C1 segment of cervical spinal cord (tissue), 14 donors: Measurements from ENCODE around the gene AXIN1.
"Not testable (repeated sequence)": the region's sequence is repeated elsewhere in the genome, so short reads cannot be mapped to it uniquely, and the experiment has no call there.

Source experiments
- DNase-seq, 14 donors: peaks; one replicate each; lab custom pipeline; 2025; lab: John Stamatoyannopoulos, UW

Gene AXIN1

DNA sequence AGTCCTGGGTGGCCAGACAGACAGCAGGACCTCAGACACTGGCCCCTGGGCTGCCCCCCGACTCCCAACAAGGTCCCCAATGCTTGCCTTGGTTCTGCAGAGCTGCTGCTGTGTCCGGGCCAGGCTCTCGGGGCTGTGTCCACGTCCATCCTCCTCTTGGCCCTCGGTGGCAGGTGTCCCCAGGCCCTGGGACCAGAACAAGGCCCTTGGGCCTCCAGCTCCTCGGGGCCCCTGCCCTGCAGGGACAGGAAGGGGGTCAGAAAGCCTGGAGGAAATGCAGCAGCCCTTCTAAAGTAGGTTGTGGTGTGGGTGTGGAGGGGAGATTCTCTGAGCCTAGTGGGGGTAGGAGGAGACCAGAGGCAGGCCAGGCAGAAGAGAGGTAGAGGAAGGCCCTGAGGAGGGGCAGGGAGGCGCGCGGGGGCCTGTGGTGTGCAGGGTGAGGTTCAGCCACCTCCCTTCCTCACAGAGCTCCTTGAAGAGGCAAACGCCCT lies 2.5 kb upstream of the AXIN1 start:
- no peak for DNase-seq

DNA sequence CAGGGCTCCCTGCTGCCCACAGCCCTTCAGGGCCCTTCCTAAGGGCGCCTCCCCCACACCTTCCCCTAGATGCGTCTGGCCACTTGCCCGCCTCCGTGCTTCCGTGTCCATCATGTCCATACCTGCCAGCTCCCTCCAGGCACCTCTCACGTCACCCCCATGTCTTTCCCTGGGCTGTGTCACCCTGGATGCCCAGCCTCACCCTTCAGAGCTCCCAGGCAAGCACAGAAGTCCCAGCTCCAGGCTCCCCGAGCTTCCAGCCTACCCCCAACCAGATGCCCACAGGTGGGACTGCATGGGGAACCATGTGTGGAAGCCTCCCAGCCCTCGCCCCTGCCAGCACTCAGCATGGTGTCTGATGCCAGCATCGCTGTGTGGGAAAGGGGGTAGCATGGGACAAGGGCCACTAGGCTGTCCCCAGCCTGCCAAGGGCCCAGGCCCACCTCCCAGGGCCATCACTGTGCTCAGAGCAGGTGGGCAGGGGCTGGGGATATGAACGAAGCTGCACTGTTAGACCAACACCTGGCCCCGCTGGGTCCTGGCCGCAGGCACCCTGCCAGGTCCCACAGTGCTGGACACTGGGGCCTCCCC lies 1.9 kb upstream of the AXIN1 start:
- DNase-seq: no peak

DNA sequence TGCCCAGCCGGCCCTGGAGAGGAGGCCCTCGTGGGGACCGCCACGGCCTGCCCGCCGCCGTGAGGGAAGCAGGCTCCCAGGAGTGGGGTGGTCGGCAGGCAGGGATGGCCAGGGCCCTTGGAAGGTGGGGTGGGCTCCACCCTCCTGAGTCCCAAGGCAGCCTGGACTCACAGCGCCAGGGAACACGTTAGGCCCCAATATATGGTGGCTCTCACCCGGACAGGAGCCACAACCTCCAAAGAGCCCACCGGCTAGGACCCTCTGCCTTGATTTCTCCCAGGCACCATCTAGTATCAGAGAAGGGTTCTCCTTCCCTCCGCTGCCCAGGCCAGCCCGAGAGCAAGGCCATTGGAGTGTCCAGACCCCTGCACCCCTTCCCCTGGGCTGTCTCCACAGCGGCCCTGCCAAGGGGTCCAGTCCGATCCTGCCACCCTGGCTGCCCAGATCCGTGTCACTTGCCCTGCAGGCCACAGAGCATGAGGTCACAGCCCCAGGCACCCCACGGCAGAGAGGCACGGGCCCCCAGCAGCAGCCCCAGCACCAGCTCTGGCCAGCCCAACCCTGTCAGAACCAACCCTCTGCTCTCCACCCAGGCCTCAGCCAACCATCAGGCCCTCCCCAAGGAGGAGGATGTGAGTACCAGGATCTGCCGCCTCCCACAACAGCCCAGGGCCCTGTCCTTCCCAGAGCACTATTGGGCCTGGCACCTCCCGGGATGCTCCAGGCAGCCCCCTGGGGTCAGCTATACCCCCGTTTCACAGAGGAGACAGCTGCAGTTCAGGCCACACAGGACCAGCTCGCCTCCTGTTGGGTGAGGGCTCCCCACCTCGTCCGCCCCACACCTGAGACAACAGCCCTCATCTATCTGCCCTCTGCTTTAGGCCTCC lies 1.1 kb upstream of the AXIN1 start:
- DNase-seq: peak in 1 of 14 donors; percentile 51

DNA sequence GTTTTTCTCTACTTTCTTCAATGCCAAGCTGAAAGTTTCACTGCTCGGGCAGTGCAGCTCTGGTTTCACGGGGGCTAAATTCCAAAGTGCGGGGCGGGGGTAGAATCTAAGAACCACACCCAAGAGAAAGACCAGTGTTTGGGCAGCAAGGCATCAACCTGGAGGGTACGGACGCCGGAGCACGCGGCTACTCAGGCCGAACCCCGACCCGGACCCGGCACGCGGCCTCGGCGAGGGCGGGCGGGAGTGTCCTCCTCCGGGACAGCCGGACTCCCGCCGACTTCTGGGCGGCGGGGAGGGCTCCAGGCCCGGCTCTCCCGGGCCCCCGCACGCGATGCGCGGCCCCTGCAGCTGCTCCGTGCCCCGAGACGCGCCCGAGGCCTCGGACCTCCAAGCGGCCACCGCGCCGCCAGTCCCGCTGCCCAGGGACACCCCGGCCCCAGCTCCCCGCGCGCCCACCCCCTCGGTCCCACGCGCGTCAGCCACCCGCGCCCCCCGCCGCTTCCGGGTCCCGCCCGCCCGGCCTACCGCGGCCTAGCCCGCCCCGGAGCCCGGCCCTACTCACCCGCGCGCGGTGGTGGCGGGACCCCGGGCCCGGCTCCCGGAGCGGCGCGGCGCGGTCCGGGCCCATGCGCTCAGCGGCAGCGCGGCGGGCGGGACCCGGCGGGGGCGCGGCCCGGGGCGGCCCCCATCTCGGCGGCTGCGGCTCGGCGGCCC lies 561 bp downstream of the AXIN1 start:
- DNase-seq: peak in 2 of 14 donors; percentile 38 to 62

DNA sequence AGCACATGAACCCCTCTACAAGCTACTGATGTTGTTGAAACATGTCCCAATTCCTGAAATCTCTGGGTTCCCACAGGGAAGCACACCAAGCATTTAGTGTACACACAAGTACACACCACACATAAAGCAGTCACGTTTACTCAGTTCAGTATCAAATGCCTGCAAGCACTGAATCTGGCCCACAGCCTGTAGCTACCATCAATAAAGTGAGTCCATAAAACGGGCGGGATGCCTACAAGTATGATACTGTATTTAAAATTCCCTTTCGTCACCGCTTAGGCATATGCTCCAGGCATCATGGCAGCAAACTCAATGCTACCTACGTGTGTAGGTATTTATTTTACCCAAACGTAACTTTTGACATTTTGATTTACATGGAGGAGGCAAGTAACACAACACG lies 2.3 kb downstream of the AXIN1 start:
- no peak for DNase-seq

DNA sequence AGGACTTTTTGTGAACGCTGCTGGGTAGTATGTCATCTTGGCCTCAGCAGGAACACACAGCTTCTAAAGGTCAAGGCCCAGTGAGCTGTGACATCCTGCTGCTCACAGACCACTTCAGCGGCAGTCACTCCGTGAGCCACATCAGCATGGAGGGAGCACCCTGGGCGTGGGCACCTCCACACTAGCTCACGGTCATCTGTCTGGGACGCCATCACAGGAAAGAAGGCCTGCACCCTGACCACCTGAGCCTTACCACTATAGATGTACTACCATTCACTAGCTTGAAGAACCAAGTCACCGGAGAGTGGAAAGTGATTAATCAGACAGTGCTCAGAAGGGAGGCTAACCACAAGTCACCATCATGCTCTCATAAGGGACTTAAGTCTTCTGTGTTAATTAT lies 3.3 kb downstream of the AXIN1 start:
- DNase-seq: no peak

DNA sequence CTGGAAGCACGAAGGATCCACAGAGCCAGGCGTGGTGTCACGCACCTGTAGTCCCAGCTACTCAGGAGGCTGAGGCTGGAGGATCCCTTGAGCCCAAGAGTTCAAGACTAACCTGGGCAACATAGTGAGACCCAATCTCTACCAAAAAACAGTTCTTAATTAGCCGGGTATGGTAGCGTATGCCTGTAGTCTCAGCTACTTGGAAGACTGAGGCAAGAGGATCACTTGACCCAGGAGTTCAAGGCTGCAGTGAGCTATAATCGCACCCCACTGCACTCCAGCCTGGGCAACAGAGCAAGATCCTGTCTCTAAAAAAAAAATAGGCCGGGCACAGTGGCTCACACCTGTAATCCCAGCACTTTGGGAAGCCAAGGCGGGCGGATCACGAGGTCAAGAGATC lies 4.0 kb downstream of the AXIN1 start:
- not testable (repeated sequence) for DNase-seq

DNA sequence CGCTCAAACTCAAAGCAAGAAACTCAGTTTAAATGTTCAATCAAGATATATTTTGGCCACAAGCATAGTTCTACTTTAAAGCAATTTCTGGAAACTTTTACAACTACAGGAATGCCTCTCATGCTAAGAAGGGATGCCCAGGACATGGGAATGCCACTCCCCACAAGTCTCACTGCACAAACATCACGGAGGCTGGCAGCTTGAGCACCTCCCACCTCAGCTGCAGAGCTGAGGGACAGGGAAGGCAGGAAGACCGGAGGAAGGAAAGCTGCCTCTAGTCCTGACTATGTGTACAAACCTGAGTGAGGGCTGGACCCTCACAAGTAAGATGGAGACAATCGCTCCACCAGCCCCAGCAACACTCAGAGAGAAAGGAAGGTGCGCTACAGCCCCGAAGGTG lies 5.3 kb downstream of the AXIN1 start:
- DNase-seq: no peak

DNA sequence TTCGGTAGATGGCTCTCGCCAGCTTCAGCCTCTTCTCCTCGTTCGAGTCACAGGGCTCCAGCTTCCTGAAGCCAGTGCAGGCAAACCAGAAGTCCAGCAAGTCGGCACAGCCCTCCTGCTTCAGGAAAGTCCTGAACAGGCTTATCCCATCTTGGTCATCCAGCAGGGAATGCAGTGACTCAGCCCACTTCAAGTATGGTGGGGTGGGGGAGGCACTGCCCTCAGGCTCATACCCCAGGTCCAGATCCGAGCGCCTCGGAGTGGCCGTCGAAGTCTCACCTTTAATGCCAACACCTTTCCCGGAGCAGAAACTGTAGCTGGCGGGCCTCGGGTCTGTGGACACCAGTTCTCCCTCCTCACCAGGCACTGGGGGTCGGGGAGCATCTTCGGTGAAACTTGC lies 5.9 kb downstream of the AXIN1 start:
- no peak for DNase-seq

DNA sequence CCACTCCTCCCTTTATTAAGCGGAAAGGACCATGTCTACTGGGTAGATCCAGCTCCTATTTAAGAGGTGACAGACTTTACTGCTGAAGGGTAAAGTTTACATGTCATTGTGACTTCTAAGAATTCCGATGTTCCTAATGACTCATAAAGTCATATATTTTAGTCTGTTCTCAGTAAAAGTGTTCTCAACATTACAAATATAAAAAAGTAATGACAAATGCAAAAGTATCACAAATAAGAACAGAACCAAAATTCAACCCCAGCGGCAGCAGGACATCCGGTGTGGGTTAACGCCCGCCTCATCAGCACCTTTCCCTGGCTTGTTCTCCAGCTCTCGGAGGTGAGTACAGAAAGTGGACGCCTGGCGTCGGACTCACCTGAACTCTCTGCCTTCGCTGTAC lies 6.8 kb downstream of the AXIN1 start:
- no peak for DNase-seq

DNA sequence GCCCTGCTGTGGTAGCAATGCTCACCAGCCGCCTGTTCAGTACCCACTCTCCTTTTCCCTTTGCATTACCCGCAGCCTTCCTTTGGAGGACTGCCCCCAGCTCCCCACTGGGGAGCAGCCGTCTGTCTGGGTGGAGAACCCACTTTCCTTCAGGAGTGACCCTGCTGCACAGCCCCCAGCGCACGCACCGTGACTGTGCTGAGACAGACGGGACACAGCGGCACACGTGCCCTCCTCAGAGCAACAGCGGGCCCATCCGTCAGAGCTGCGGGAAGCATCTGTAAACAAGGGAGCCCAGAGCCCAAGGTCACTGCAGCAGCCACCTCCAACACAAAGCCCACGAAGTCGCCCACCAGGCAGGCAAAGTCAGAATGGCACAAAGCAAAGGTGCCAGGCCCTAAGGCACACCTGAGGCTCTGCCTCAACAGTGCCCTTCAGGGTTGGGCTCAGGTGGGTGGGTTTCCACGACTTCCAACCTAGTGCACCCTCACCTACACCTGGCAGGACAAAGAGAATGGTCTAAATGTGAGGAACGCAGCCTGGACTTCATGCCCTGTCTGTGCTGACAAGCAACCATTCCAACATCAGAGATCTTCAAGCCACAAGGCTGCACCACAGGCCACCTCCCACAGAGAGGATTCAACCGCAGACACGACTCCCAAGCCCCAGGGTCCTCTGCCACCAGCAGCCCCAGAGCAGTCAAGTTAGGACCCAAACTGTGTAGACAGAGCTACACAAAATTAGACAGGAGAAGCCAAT lies 9.9 kb downstream of the AXIN1 start:
- no peak for DNase-seq

DNA sequence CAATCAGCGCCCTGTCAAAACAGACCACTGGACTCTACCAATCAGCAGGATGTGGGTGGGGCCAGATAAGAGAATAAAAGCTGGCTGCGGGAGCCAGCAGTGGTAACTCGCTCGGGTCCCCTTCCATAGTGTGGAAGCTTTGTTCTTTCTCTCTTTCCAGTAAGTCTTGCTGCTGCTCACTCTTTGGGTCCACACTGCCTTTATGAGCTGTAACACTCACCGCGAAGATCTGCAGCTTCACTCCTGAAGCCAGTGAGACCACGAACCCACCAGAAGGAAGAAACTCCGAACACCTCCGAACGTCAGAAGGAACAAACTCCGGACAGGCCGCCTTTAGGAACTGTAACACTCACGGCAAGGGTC lies 10.6 kb downstream of the AXIN1 start:
- DNase-seq: not testable (repeated sequence)

DNA sequence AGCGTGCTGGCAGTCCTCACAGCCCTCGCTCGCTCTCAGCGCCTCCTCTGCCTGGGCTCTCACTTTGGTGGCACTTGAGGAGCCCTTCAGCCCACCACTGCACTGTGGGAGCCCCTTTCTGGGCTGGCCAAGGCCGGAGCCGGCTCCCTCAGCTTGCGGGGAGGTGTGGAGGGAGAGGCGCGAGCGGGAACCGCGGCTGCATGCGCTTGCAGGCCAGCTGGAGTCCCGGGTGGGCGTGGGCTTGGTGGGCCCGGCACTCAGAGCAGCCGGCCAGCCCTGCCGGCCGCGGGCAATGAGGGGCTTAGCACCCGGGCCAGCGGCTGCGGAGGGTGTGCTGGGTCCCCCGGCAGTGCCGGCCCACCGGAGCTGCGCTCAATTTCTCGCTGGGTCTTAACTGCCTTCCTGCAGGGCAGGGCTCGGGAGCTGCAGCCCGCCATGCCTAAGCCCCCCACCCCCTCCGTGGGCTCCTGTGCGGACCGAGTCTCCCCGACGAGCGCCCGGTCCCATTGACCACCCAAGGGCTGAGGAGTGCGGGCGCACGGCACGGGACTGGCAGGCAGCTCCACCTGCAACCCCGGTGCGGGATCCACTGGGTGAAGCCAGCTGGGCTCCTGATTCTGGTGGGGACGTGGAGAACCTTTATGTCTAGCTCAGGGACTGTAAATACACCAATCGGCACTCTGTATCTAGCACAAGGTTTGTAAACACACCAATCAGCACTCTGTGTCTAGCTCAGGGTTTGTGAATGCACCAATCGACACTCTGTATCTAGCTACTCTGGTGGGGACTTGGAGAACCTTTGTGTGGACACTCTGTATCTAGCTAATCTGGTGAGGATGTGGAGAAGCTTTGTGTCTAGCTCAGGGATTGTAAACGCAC lies 11.2 kb downstream of the AXIN1 start:
- DNase-seq: not testable (repeated sequence)

DNA sequence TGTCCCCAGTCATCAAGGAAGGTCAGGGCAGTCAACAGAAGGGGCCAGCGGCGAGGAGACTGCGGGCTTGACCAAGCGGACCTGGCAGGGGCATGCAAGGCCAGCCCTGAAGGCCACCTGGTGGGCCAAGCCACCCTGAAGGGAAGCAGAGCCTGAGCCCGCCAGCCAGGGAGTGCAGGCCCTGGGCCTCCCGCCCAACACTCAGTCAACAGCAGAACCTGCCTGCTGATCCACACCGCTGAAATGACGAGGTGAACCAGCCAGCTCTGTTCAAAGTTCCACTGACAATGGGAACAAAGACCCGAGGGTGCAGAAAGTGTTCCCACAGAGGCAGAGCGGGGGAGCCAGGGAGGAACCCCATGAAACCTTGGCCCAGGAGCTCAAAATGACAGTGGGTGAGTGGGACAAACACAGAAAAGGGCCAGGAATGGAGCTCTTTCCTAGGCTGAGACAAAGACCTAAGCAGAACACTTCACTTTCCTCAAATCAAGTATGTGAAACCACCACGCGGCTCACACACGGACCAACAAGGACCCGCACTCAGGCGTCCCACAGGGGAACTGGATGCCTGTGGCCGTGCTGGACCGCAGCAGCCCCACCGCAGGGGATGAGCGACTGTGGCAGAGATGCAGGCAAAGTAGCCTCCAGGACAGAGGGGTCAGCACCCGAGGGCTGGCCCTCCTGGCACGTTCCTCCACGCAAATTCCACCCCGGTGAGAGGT lies 12.0 kb downstream of the AXIN1 start:
- no peak for DNase-seq

DNA sequence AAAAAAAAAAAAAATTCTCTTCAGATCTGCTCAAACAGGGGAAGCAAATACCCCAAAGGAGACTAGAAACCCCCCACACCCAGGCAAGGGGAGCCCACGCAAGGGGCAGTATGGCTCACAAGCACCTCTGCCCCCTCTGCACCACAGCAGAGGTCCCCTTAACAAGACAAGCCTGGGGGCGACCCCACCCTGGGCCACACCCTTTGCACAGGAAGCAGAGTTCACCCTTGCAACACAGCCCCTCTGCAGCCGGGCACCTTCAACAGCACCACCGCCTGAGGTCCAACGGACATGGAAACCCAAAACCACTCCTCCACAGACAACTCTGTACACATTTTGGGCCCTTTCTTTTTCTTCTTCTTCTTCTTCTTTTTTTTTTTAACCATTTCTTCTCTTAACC lies 12.8 kb downstream of the AXIN1 start:
- no peak for DNase-seq

DNA sequence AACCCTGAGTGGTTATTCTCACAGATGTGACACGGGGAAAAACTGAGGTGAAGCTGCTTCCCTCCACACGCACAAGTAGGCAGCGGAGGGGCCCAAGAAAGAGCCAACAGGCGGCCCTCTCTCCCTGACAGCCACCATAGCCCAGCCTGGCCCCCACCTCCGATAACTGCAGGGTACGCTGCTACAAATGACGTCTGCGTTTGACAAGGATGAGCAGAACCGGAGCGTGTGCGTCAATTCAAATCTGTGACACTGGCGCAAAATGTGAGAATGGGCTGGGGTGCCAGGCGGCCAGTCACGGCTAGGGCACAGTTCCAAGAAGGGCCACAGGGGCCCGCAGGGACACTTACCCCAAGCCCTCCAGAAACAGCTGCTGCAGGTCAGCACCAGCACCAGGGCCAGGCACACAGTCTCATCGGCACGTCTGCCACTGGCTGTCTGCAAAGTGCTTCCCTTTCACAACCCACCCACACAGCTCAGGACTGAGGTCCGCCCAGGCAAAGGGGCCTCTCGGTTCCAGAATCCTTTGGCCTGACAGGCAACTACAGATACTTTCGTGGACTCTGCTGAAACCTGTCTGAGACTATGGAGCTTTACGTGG lies 14.4 kb downstream of the AXIN1 start:
- peak in 1 of 14 donors; percentile 71 for DNase-seq

DNA sequence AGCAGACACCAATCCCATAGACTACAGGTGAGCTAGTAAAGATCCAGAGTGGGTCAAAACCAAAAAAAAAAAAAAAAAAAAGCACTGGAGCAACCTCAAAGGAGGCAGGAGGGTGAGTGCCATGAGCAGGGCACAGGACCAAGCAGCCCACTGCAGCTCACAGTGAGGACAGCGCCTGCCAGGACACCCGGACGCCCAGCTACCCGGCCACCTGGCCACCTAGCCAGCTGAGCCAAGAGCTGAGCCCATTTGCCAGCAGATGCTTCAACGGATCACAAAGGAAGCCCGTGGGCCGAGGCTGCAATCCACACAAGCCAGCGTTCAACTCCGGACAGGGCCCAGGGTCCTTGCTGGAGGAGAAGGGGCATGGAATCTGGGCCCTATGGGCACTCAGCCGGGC lies 15.1 kb downstream of the AXIN1 start:
- DNase-seq: peak in 2 of 14 donors; percentile 16 to 87

DNA sequence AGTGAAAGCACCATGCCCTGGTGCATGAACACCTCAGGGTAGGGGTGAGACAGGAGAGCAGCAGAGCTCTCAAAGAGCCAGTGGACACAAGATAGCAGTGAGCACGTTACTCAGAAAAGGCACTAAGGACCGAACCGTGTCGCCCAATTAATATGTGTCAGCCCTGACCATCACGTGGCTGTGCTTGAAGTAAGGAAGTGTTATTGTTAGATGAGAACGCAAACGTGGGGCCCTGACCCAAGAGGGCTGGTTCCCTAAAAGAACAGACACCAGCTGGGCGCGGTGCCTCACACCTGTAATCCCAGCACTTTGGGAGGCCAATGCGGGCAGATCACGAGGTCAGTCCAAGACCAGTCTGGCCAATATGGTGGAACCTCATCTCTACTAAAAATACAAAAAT lies 16.3 kb downstream of the AXIN1 start:
- DNase-seq: no peak

DNA sequence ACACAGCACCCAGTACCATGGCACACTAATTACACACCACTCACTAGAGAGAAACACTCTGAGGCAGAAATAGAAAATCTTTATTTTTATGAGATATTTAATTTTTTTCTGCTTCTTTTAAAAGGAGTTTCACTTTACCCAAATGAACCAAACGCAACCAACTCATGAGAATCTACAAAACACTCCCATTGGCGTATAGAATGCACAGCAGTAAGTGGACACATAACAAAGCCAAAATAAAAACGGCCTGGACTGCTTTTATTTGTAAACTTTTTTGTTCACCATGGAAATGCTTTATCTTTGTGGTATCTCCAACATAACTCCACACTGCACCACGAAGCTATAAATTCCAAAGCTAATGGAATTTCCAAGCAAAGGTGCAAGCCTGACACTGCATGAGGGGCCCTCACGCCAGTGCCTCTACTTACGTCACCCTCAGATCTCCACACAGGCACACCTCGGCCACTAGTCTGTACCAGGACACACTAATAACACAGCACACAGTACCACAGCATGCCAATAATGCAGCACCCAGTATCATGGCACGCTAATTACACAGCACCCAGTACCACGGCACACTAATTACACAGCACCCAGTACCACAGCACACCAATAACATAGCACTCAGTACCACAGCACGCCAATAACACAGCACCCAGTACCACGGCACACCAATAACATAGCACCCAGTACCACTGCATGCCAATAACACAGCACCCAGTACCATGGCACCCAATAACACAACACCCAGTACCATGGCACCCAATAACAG lies 17.5 kb downstream of the AXIN1 start:
- DNase-seq: not testable (repeated sequence)
